Measurements from ENCODE around the gene HCN3.

Gene HCN3

DNA sequence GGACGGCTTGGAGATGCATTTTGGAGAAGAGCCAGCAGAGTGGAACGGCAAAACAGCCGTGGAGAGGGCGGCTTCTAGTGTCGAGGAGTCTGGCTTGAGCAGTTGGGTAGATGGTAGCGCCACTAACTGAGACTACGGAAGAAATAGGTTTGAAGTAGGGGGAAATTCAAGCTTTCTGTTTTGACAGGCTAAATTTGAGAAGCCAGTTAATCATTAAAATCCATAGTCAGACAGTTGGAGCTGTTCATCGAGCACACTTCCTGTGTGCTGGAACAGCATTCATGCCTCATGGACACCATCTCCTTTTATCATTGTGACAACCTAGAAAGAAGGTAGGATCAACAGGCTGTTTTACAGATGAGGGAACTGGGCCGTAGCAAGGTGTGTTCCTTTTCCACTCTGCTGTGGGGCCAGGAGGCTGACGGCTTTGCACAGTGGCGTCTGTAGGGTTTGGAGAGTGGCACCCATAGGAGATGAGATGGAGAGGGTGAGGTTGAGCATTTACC, 27.3 kb downstream of the HCN3 start:
- DNase-seq (ENCODE audit: extremely low read depth, low read depth) = no peak
- TF ChIP-seq, protein P1, sequence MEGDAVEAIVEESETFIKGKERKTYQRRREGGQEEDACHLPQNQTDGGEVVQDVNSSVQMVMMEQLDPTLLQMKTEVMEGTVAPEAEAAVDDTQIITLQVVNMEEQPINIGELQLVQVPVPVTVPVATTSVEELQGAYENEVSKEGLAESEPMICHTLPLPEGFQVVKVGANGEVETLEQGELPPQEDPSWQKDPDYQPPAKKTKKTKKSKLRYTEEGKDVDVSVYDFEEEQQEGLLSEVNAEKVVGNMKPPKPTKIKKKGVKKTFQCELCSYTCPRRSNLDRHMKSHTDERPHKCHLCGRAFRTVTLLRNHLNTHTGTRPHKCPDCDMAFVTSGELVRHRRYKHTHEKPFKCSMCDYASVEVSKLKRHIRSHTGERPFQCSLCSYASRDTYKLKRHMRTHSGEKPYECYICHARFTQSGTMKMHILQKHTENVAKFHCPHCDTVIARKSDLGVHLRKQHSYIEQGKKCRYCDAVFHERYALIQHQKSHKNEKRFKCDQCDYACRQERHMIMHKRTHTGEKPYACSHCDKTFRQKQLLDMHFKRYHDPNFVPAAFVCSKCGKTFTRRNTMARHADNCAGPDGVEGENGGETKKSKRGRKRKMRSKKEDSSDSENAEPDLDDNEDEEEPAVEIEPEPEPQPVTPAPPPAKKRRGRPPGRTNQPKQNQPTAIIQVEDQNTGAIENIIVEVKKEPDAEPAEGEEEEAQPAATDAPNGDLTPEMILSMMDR (IDR thresholded peaks at IDR 0.05; ENCODE audit: low read depth, low read length, missing control alignments) = no peak
- H3K4me3 ChIP-seq (replicated peaks; ENCODE audit: low read depth, low read length) = no peak overlapping the region

DNA sequence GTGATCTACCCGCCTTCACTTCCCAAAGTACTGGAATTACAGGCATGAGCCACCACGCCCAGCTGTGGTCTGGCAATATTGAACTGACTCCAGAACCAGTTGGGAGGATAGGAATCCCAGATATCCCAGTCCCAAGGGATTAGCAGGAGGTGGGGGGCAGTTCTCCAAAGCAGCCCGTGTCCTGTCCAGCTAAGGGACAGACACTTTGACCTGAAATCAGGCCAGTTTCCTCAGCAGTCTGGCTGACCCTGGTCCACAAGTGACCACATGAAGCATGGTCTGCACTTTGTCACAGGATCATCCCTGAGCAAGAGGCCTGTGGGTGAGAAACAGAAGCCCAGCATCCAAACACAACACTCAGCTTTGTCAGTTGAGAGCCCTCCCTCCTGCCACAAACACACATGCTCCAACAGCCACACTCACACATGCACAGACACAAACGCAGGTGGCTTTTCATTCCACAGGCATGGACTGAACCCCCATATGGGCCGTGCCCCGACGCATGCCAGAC, 28.7 kb downstream of the HCN3 start:
- no peak for DNase-seq (ENCODE audit: extremely low read depth, low read depth)
- H3K4me3 ChIP-seq (replicated peaks; ENCODE audit: low read depth, low read length) = no peak overlapping the region
- TF ChIP-seq, protein P1 (IDR thresholded peaks at IDR 0.05; ENCODE audit: low read depth, low read length, missing control alignments) = no peak

DNA sequence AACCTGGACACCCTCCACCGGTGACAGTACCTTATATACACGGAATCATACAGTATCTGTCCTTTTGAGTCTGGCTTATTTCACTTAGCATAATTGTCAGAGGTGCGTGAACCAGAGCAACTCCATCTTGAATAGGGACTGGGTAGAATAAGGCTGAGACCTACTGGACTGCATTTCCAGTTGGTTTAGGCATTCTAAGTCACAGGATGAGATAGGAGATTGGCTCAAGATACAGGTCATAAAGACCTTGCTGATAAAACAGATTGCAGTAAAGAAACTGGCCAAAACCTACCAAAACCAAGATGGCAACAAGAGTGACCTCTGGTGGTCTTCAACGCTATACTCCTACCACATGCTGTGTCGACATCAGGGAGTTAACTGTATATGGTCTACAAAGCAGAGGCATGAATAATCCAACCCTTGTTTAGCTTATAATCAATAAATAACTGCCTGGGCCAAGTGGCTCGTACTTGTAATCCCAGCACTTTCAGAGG, 30.0 kb downstream of the HCN3 start:
- H3K4me3 ChIP-seq (replicated peaks; ENCODE audit: low read depth, low read length) = no peak overlapping the region
- TF ChIP-seq, protein P1 (IDR thresholded peaks at IDR 0.05; ENCODE audit: low read depth, low read length, missing control alignments) = peak; percentile 51
- no peak for DNase-seq (ENCODE audit: extremely low read depth, low read depth)

DNA sequence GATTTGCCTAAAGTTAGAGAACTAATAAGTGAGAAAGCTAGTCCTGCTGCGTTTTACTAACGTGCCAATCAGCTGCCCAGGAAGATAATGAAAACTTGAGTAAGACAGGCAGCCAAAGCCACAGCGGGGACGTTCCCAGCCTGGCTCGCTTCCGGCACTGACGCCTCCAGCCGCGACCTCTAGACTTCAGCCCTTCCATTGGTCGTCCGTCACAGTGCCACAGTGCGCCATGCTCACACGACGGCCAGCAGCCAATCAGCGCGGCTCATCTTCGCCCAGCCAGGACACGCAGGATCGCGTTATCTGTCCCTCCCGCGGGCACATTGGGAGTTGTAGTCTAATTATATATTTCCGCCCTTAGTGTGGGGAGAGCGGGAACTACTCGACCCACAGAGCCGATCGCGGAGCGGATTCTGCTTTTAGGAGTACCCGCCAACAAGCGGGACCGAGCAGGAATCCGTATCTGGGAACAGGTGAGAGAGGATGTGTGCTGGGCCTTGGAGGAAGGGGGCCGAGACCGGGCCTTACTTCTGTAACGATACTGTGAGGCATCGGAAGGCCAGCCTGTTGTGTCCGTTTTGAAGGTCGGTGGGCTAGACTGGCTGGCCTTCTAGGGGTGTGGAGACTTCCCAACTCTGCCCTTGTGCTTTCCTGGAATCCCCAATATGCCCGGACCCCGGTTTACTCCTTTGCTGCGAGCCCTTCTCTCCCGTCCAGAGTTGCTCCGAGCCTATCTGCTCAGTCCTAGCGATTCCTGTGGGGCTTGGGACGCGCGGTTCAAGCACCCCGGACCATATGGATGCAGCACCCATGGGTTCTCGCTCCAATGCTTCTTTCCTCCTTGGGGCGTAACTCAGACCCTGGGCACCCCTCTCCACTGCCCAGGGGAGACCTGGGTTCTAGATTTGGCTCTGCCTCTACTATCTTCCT, 31.5 kb downstream of the HCN3 start, which contains the start of gene FDPS:
Gene FDPS, plus strand, starts transcription at position 374 of the 930 bp plus-strand sequence. CDS start 924 bp downstream, outside the sequence.
- TF ChIP-seq, protein P1 (IDR thresholded peaks at IDR 0.05; ENCODE audit: low read depth, low read length, missing control alignments) = no peak
- peak; percentile 99 for DNase-seq (ENCODE audit: extremely low read depth, low read depth)
- peak within 1 kb of the TSS; percentile 74 for H3K4me3 ChIP-seq (replicated peaks; ENCODE audit: low read depth, low read length)

DNA sequence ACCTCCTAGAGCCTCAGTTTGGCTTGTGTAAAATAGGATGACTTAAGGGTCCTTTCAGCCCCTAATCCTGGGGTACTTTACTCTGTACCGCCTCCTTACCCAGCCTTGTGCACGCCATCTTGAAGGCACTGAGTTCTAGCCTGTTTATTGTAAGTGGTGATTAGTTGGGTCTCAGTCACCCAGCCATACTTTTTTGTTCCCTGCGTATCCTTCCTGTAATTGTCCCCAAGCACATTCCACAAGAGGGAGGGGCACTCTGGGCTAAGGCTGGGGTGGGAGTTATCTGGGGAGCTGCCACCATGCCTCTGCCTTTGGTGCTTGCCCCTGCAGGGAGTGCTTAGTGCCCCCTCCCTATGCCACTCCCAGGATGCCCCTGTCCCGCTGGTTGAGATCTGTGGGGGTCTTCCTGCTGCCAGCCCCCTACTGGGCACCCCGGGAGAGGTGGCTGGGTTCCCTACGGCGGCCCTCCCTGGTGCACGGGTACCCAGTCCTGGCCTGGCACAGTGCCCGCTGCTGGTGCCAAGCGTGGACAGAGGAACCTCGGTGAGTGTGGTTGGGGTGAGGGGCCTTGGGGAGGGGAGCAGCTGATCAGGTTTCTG, 32.3 kb downstream of the HCN3 start:
- DNase-seq (ENCODE audit: extremely low read depth, low read depth) = no peak
- TF ChIP-seq, protein P1 (IDR thresholded peaks at IDR 0.05; ENCODE audit: low read depth, low read length, missing control alignments) = no peak
- H3K4me3 ChIP-seq (replicated peaks; ENCODE audit: low read depth, low read length) = peak overlapping the region; percentile 74

DNA sequence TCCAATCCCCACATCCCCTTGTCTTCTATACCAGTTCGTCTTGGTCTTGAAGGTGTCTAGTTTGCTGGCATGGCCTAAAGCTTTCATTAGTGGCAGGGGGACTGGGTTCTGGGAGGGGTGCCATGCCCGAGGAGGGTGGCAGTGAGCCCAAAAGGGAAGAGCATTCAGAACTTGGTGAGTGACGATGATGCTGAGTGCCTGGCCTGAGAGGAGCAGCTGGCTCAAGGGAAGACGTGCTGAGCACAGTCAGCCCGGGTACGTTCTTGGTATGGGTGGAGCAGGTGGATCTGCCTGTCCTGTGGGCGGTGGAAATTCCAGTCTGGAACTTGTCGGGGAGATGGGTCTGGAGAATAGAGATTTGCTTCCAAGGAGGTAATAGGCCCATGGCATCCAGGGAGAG, 36.0 kb downstream of the HCN3 start:
- H3K4me3 ChIP-seq (replicated peaks; ENCODE audit: low read depth, low read length) = no peak overlapping the region
- DNase-seq (ENCODE audit: extremely low read depth, low read depth) = no peak
- TF ChIP-seq, protein P1 (IDR thresholded peaks at IDR 0.05; ENCODE audit: low read depth, low read length, missing control alignments) = no peak

Data from HFF-Myc (cell line).